ENCODE measurements around the gene POLR2B.

Gene POLR2B

DNA sequence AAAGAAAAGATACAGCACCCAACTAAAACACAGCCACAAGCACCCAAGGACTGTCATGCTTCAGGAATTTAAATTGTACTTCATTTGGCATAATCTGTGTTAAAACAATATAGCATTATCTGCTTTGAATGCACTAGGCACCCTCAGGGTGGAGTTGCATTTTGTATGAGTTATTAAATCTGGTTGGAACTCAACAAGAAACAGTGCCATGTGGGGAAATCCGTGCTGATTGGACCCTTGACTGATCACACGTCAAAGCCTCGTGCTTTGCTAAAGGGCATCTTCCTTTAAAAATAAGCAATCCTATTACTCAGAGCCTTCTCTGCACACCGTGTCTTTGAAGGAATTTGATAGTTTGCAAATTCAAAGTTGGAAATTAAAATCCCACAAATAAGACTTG is 96.0 kb downstream of the POLR2B start:
- Histone ChIP-seq H3K4me3 (ENCODE audit: low read length) (no peak overlapping the region), H3K27ac (ENCODE audit: low read length) (no peak overlapping the region), H3K4me1 (ENCODE audit: insufficient read depth, low read length) (peaks cover 18% of the 10 kb centered on the region), H3K9ac (ENCODE audit: low read depth, low read length) (no peak overlapping the region), H3K36me3 (ENCODE audit: insufficient read depth, low read depth, low read length) (no peaks in the 10 kb centered on the region), H3K27me3 (ENCODE audit: insufficient read depth, low read length) (no peaks in the 10 kb centered on the region), H3K9me3 (ENCODE audit: insufficient read depth, low read depth, low read length) (no peaks in the 10 kb centered on the region)

DNA sequence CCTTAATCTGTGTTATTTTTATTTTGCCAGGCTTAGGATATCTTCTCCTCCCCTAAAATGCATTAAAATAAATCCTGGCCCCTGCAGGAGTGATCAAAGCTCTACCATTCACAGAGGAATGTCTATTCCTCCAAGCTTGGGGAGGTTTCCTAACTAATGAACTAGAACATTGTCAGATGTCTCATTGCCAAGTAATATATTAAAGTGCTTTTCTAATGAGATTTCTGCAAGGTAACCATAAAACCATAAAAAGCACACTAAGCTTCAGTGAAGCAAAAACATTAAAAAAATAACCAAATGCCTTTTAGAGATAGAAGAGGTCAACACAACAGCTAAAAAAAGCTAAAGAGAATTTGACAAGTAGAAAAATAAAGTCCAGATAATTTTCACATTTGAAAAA is 96.7 kb downstream of the POLR2B start:
- Histone ChIP-seq H3K9me3 (ENCODE audit: insufficient read depth, low read depth, low read length) (no peaks in the 10 kb centered on the region), H3K4me3 (ENCODE audit: low read length) (no peak overlapping the region), H3K9ac (ENCODE audit: low read depth, low read length) (no peak overlapping the region), H3K36me3 (ENCODE audit: insufficient read depth, low read depth, low read length) (no peaks in the 10 kb centered on the region), H3K27me3 (ENCODE audit: insufficient read depth, low read length) (no peaks in the 10 kb centered on the region), H3K27ac (ENCODE audit: low read length) (no peak overlapping the region), H3K4me1 (ENCODE audit: insufficient read depth, low read length) (peaks cover 19% of the 10 kb centered on the region)

- Histone ChIP-seq H3K4me1 (ENCODE audit: insufficient read depth, low read length) (peaks cover 19% of the 10 kb centered on the region), H3K27ac (ENCODE audit: low read length) (no peak overlapping the region), H3K4me3 (ENCODE audit: low read length) (no peak overlapping the region), H3K27me3 (ENCODE audit: insufficient read depth, low read length) (no peaks in the 10 kb centered on the region), H3K36me3 (ENCODE audit: insufficient read depth, low read depth, low read length) (no peaks in the 10 kb centered on the region), H3K9me3 (ENCODE audit: insufficient read depth, low read depth, low read length) (no peaks in the 10 kb centered on the region), H3K9ac (ENCODE audit: low read depth, low read length) (no peak overlapping the region)
Measured at GRCh38 chr4:57076646-57077045, 98.0 kb downstream of the POLR2B start.

GRCh38 chr4:57077550-57078343 is 99.1 kb downstream of the POLR2B start:
- H3K27ac ChIP-seq (ENCODE audit: low read length), result no peak overlapping the region
- peaks cover 19% of the 10 kb centered on the region for H3K4me1 ChIP-seq (ENCODE audit: insufficient read depth, low read length)
- no peak overlapping the region for H3K9ac ChIP-seq (ENCODE audit: low read depth, low read length)
- H3K36me3 ChIP-seq (ENCODE audit: insufficient read depth, low read depth, low read length), result no peaks in the 10 kb centered on the region
- H3K9me3 ChIP-seq (ENCODE audit: insufficient read depth, low read depth, low read length), result no peaks in the 10 kb centered on the region
- H3K27me3 ChIP-seq (ENCODE audit: insufficient read depth, low read length), result no peaks in the 10 kb centered on the region
- H3K4me3 ChIP-seq (ENCODE audit: low read length), result no peak overlapping the region

GRCh38 chr4:57078685-57079521 is 100.2 kb downstream of the POLR2B start:
- peaks cover 19% of the 10 kb centered on the region for H3K4me1 ChIP-seq (ENCODE audit: insufficient read depth, low read length)
- no peaks in the 10 kb centered on the region for H3K9me3 ChIP-seq (ENCODE audit: insufficient read depth, low read depth, low read length)
- no peaks in the 10 kb centered on the region for H3K36me3 ChIP-seq (ENCODE audit: insufficient read depth, low read depth, low read length)
- H3K4me3 ChIP-seq (ENCODE audit: low read length), result no peak overlapping the region
- H3K9ac ChIP-seq (ENCODE audit: low read depth, low read length), result no peak overlapping the region; the same call in 1 of the 2 replicates
- H3K27me3 ChIP-seq (ENCODE audit: insufficient read depth, low read length), result no peaks in the 10 kb centered on the region
- H3K27ac ChIP-seq (ENCODE audit: low read length), result no peak overlapping the region

Data from iPS-20b (cell line).